ENCODE measurements around the gene CYP26B1. TPM values are rescaled to one million over a fixed set of nuclear protein-coding genes. Genes with fewer than 3 reads are reported as not detected.

Gene CYP26B1
- total and polyA plus RNA-seq, 2 of the 8 experiments (the other 6 are each of a cell fraction or from before 2014, with no cell fraction given), result 0.06 to 0.69 TPM

DNA sequence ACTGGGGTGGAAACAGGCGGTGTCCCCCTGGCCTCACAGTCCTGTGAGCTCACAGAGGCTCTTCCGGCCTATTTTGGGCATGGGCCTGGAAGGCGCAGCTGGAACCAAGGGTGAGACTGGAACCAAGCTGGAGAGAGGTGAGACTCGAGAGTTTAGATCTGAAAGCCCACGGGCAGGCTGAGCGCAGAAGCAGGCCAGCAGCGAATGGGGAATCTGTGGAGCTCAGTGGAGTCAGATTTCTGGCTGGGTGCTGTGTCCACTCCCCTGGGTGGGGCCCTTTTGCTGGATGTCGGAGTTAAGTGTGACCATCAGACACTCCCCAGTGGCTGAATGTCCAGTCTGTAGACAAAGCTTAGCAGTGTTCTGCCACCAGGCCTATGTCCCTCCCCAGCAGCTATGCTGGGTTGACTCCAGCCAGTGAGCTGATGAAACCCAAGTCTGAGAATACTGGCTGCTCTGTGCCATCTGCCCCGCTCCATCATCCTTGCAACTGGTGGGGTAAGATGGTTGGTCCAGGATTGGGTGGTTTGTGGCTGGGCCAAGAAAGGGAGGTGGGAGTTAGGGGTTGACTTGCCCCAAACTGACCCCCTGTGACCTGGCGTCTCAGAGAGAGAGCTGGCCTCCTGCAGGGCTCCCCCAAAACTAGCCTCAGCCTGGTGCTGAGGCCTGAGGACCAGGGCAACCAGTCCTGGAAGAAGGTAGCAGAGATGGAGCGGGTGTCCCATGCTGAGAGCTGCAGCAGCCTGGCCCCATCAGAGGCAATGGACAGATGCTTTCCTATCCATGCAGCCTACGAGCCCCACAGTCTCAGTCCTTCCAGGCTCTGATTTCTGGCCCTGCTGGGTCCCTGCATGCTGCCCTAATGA lies 34.4 kb downstream of the CYP26B1 start (continued):
- TF ChIP-seq, protein P1, sequence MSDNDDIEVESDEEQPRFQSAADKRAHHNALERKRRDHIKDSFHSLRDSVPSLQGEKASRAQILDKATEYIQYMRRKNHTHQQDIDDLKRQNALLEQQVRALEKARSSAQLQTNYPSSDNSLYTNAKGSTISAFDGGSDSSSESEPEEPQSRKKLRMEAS (IDR thresholded peaks at IDR 0.05), result no peak

Data from H1 (cell line).